Activated T-cell treated with anti-CD3 and anti-CD28 coated beads, Interleukin-2, amount 50 U/mL, for 24 hours (primary cell): ENCODE data around the gene ZNF543.
A peak's percentile ranks its signal among the peaks of the same experiment; 100 is the strongest.
"Not testable (repeated sequence)": the region's sequence is repeated elsewhere in the genome, so short reads cannot be mapped to it uniquely, and the experiment has no call there.

Experiments used
- DNase-seq: peaks from one replicate; pipeline ENCODE4 v3.0.0-alpha.2; 2020
- H3K27ac Mint-ChIP-seq: 2 replicates; pipeline ENCODE4 v1.8.0; 2020; ENCODE audit warnings: mild to moderate bottlenecking, mixed read lengths
- H3K27me3 Mint-ChIP-seq: 2 replicates; pipeline ENCODE4 v1.8.0; 2020; ENCODE audit warnings: mixed read lengths
- H3K36me3 Mint-ChIP-seq: 2 replicates; pipeline ENCODE4 v1.8.0; 2020; ENCODE audit warnings: low read depth, mixed read lengths
- H3K4me1 Mint-ChIP-seq: 2 replicates; pipeline ENCODE4 v1.8.0; 2020; ENCODE audit warnings: low read depth, mixed read lengths
- H3K4me3 Mint-ChIP-seq: 2 replicates; pipeline ENCODE4 v1.8.0; 2020; ENCODE audit warnings: mild to moderate bottlenecking, moderate library complexity, mixed read lengths
- H3K9me3 Mint-ChIP-seq: 2 replicates; pipeline ENCODE4 v1.8.0; 2020; ENCODE audit warnings: mixed read lengths

ZNF543 gene

DNA sequence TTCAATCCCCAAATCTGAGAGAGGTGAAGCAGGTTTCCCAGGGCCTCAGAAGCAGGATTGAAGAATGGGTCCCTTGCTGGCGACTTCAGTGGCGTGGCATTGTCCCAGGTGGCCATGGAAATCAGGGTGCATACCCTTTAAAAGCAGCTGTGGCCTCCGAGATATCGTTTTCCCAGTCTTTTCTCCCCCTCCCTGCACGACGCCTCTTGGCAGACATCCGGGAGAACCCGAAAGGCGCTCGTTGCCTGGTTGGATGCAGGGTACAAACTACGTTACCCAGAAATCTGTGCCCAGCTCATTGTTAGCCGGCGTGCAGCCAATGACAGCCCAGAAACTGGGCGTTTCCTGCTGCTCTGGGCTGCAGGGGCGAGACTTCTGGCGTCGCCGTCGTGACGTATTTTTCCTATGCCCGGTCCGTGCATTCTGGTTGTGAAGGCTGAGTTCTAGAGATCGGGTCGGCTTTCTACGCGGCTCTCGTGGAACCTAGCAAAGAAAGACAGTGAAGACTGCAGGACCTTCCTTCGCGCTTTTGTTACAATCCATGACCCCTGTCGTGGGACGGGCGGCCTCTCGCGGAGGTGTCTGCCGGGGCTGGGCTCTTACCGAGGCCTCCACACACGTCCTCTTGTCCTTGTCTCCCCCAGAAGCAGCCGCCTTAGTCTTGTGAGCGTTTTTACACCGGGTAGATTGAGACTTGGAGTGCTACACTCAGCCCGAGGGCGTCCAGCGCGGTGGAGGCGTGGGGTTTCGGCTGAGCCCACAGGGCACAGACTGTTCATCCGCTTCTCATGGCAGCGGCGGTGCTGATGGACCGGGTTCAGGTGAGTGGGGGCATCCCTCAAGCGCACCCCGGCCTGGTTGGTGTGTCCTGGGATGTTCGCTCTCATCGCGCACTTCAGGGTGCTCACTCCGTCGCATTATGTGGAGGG lies 30.9 kb downstream of the ZNF543 start, which contains the start of gene ZNF304:
Gene ZNF304, plus strand, starts transcription at position 395 of the 929 bp plus-strand sequence. Its CDS starts 394 bp downstream, at position 789.
- peak within 1 kb of the TSS; percentile 90 for H3K27ac Mint-ChIP-seq
- peaks cover 58% of the 10 kb centered on the region for H3K9me3 Mint-ChIP-seq
- H3K4me3 Mint-ChIP-seq = peak within 1 kb of the TSS; percentile 94
- peaks cover 10% of the 10 kb centered on the region for H3K27me3 Mint-ChIP-seq
- peaks cover 32% of the 10 kb centered on the region for H3K4me1 Mint-ChIP-seq
- peaks cover 62% of the 10 kb centered on the region for H3K36me3 Mint-ChIP-seq
- peak; percentile 84 for DNase-seq

DNA sequence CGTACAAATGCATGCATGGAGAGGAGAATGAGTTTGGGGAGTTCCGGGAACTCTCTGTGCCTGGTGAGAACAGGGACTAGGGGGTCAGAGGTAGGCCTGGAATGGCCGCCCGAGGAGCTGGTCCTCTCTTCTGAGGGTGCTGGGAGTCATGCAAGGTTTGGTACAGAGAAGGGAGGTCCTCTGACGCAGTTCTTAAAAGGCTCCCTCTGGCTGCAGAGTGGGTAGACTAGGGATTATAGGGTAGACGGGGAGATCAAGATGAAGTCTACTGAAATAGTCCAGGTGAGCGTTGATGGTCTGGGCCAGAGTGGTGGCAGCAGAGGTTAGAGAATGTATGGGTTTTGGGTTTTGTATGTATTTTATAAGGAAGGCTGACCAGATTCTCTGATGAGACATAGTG lies 31.6 kb downstream of the ZNF543 start:
- Mint-ChIP-seq H3K9me3 (peaks cover 61% of the 10 kb centered on the region), H3K4me3 (peak overlapping the region; percentile 94), H3K27ac (peak overlapping the region; percentile 90), H3K36me3 (peaks cover 69% of the 10 kb centered on the region), H3K27me3 (peaks cover 7% of the 10 kb centered on the region), H3K4me1 (peaks cover 32% of the 10 kb centered on the region)
- DNase-seq = no peak

DNA sequence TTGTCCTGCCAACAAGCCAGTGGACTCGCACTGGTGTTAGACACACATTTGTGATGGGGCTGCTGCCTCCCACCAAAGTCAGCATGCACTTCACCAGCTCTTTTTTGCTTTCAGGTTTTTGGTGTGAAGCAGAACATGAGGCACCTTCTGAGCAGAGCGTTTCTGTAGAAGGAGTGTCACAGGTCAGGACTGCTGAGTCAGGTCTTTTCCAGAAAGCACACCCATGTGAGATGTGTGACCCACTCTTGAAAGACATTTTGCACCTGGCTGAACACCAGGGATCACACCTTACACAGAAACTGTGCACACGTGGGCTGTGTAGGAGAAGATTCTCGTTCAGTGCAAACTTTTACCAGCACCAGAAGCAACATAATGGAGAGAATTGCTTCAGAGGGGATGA lies 35.6 kb downstream of the ZNF543 start:
- Mint-ChIP-seq H3K27ac (no peak overlapping the region), H3K9me3 (peaks cover 81% of the 10 kb centered on the region), H3K36me3 (peaks cover 93% of the 10 kb centered on the region), H3K27me3 (no peaks in the 10 kb centered on the region), H3K4me3 (no peak overlapping the region), H3K4me1 (peaks cover 25% of the 10 kb centered on the region)
- no peak for DNase-seq

DNA sequence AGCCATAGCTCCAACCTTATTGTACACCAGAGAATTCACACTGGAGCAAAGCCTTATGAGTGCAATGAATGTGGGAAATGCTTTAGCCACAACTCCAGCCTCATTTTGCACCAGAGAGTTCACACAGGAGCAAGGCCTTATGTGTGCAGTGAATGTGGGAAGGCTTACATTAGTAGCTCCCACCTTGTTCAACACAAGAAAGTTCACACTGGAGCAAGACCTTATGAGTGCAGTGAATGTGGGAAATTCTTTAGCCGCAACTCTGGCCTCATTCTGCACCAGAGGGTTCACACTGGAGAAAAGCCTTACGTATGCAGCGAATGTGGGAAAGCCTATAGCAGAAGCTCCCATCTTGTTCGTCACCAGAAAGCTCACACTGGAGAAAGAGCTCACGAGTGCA lies 37.1 kb downstream of the ZNF543 start:
- Mint-ChIP-seq H3K9me3 (peaks cover 77% of the 10 kb centered on the region), H3K36me3 (peaks cover 87% of the 10 kb centered on the region), H3K27ac (no peak overlapping the region), H3K4me3 (no peak overlapping the region), H3K4me1 (peaks cover 10% of the 10 kb centered on the region), H3K27me3 (no peaks in the 10 kb centered on the region)
- no peak for DNase-seq

DNA sequence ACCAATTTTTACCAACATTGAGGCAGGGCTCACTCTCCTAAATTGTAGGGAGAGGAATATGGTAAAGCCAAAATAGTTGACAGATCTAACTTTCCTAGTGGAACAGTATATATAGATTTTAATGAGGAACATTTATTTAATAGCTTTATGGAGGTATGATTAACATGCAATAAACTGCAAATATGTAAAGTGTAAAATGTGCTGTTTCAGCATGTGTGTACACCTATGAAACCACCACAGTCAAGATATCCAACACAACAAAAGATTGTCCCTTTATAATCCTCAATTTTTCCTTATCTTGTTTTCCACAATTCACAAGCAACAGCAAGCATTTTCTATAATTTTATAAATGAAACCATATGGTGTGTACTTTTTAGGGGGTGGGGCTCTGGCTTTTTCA lies 39.0 kb downstream of the ZNF543 start:
- Mint-ChIP-seq H3K27ac (no peak overlapping the region), H3K4me3 (no peak overlapping the region), H3K27me3 (no peaks in the 10 kb centered on the region), H3K4me1 (peaks cover 16% of the 10 kb centered on the region), H3K9me3 (peaks cover 75% of the 10 kb centered on the region), H3K36me3 (peaks cover 84% of the 10 kb centered on the region)
- no peak for DNase-seq

DNA sequence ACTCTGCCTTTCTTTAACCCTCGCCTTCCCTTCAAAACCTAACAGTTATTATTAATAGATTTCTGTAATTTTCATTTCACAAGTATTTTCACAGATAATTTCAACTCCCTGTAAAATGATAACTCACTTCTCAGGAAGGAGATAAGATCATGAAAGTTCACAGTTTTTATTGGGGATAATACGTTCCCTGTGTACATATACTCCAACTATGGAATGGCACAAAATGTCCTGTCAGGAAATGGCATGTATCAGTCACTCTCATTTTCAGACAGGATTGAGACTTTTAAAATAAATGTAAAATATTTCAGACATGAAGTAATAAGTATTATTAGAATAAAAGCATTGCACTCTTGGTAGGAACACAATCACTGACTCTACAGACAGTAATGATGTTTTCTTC lies 42.1 kb downstream of the ZNF543 start:
- Mint-ChIP-seq H3K9me3 (peaks cover 48% of the 10 kb centered on the region), H3K4me3 (peak overlapping the region; percentile 86), H3K27ac (peak overlapping the region; percentile 95), H3K27me3 (no peaks in the 10 kb centered on the region), H3K4me1 (peaks cover 16% of the 10 kb centered on the region), H3K36me3 (peaks cover 69% of the 10 kb centered on the region)
- no peak for DNase-seq

DNA sequence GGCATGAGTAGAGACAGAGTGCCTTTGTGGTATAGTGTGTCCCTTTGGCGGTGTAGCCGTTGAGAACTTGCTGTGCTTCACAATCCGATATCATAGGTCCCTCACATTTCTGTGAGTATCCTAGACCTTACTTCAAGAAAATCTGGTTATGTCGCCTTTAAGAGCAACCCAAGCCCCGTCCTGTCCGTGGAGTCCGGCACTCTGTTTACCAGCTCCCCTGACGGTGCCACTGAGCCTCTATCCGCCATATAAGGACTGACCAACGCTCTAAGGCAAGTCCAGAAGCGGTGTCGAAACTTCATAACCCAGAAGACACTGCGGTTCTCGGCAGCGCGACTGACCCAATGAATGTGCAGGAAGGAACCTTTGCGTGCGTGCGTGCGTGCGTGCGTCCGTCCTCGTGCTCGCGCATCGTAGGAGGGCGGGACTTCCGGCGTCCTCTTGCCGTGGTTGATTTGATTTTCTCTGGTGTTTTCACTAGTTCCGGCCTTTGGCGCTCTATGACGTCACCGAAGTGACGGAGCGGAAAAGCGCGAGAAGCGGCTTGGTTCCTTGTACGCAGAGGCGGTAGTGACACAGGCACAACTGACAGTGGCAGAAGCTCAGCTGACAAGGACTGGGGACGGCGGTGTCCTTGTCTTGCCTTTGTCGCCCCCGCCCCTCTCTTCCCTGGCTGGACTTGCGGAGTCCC lies 42.9 kb downstream of the ZNF543 start, which contains the start of the genes TRAPPC2B and ZNF547:
Gene TRAPPC2B, plus strand, starts transcription at position 555 of the 691 bp plus-strand sequence. CDS start 1,283 bp downstream, outside the sequence.
Gene ZNF547, plus strand, starts transcription at position 555 of the 691 bp plus-strand sequence. CDS start 5,005 bp downstream, outside the sequence.
- no peaks in the 10 kb centered on the region for H3K27me3 Mint-ChIP-seq
- H3K9me3 Mint-ChIP-seq = peaks cover 44% of the 10 kb centered on the region
- peaks cover 16% of the 10 kb centered on the region for H3K4me1 Mint-ChIP-seq
- peak within 1 kb of the TSS; percentile 95 for H3K27ac Mint-ChIP-seq
- peaks cover 68% of the 10 kb centered on the region for H3K36me3 Mint-ChIP-seq
- peak within 1 kb of the TSS; percentile 86 for H3K4me3 Mint-ChIP-seq
- peak; percentile 99 for DNase-seq

DNA sequence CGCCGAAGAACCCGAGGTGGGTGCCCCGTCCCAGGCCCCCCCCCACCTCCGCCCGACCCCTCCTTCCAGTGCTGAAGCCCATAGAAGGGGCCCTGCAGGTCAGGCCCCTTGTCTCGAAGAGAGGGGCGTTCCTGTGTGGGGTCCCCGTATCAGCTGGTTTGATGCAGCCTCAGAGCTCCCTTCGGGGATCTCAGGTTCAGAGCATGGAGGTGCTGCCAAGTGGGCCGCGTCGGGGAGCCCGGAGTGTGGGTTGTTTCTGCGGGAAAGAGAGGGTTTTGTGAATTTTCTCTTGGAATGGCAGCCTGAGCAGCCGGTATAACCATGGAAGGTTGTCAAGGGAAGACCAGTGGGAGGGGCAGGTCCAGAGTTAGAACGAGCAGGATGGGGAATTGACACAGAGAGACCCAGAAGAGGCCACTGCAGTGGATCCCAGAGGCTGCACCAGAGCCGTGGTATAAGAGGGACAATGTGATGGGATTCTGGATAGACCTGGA lies 43.5 kb downstream of the ZNF543 start:
- DNase-seq = no peak
- Mint-ChIP-seq H3K4me3 (peak overlapping the region; percentile 86), H3K4me1 (peaks cover 16% of the 10 kb centered on the region), H3K9me3 (peaks cover 44% of the 10 kb centered on the region), H3K27me3 (no peaks in the 10 kb centered on the region), H3K36me3 (peaks cover 67% of the 10 kb centered on the region), H3K27ac (peak overlapping the region; percentile 95)

DNA sequence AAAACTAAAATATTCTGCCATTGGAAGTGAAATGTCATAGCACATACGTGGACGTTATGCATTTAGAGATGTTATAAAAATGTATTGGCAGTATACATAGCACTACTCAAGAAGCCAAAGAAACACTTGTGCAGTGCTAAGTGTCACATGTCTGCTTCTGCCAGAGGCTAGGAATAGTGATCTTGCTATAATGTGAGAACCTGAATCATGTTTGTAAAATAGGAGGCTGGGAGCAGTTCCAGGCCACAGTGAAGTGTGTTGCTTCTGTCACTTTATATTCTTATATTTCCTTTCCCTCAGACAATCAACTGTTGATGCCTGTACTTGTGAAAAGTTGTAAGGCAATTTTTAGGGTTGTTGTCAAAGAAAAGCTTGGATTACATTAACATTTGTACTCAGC lies 46.5 kb downstream of the ZNF543 start:
- Mint-ChIP-seq H3K27ac (no peak overlapping the region), H3K27me3 (no peaks in the 10 kb centered on the region), H3K9me3 (peaks cover 45% of the 10 kb centered on the region), H3K36me3 (peaks cover 74% of the 10 kb centered on the region), H3K4me3 (no peak overlapping the region), H3K4me1 (peaks cover 16% of the 10 kb centered on the region)
- DNase-seq = no peak

DNA sequence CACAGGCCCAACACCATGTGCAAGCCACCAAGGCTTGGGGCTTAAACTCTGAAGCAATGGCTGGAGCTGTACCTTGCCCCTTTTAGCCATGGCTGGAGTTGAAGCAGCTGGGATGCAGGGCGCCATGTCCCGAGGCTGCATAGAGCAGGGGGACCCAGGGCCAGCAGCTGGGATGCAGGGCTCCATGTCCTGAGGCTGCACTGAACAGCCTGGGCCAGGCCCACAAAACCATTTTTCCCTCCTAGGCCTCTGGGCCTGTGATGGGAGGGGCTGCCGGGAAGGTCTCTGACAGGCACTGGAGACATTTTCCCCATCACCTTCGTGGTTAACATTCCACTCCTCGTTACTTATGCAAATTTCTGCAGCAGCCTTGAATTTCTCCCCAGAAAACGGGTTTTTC lies 53.9 kb downstream of the ZNF543 start:
- no peak overlapping the region for H3K27ac Mint-ChIP-seq
- DNase-seq = no peak
- no peaks in the 10 kb centered on the region for H3K4me1 Mint-ChIP-seq
- no peaks in the 10 kb centered on the region for H3K27me3 Mint-ChIP-seq
- peaks cover 72% of the 10 kb centered on the region for H3K9me3 Mint-ChIP-seq
- no peak overlapping the region for H3K4me3 Mint-ChIP-seq
- peaks cover 98% of the 10 kb centered on the region for H3K36me3 Mint-ChIP-seq

DNA sequence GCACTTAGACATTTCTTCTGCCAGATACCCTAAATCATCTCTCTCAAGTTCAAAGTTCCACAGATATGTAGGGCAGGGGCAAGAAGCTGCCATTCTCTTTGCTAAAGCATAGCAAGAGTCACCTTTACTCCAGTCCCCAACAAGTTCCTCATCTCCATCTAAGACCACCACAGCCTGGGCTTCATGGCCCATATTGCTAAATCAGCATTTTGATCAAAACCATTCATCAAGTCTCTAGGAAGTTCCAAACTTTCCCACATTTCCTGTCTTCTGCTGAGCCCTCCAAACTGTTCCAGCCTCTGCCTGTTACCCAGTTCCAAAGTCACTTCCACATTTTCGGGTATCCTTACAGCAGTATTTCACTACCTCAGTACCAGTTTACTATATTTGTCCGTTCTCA lies 54.4 kb downstream of the ZNF543 start:
- DNase-seq, H3K4me1 Mint-ChIP-seq, H3K4me3 Mint-ChIP-seq, H3K27ac Mint-ChIP-seq, H3K27me3 Mint-ChIP-seq: not testable (repeated sequence)
- Mint-ChIP-seq H3K9me3 (peaks cover 72% of the 10 kb centered on the region), H3K36me3 (peaks cover 98% of the 10 kb centered on the region)

DNA sequence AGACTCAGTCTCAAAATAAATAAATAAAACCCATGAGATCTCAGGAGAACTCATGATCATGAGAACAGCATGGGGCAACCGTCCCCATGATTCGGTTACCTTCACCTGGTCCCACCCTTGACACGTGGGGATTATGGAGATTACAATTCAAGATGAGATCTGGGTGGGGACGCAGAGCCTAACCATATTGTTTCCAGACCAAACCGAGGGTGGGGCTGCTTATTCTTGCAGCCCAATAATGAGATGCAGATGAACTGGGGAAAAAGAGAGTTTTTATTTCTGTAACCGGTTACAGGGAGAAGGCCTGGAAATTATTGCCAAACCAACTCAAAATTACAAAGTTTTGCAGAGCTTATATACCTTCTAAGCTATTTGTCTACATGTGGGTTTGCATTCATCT lies 55.9 kb downstream of the ZNF543 start:
- Mint-ChIP-seq H3K27ac (no peak overlapping the region), H3K27me3 (no peaks in the 10 kb centered on the region), H3K4me1 (no peaks in the 10 kb centered on the region), H3K36me3 (peaks cover 95% of the 10 kb centered on the region), H3K4me3 (no peak overlapping the region), H3K9me3 (peaks cover 79% of the 10 kb centered on the region)
- no peak for DNase-seq

DNA sequence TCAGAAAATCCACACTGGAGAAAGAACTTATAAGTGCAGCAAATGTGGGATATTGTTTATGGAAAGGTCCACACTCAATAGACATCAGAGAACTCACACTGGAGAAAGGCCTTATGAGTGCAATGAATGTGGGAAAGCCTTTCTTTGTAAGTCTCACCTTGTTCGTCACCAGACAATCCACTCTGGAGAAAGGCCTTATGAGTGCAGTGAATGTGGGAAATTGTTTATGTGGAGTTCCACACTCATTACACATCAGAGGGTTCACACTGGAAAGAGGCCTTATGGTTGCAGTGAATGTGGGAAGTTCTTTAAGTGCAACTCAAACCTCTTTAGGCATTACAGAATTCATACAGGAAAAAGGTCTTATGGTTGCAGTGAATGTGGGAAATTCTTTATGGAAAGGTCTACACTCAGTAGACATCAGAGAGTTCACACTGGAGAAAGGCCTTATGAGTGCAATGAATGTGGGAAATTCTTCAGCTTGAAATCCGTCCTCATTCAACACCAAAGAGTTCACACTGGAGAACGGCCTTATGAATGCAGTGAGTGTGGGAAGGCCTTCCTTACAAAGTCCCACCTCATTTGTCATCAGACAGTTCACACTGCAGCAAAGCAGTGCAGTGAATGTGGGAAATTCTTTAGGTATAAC lies 57.4 kb downstream of the ZNF543 start:
- H3K9me3 Mint-ChIP-seq = peaks cover 69% of the 10 kb centered on the region
- no peaks in the 10 kb centered on the region for H3K27me3 Mint-ChIP-seq
- H3K36me3 Mint-ChIP-seq = peaks cover 80% of the 10 kb centered on the region
- DNase-seq = no peak
- no peak overlapping the region for H3K4me3 Mint-ChIP-seq
- no peaks in the 10 kb centered on the region for H3K4me1 Mint-ChIP-seq
- H3K27ac Mint-ChIP-seq = no peak overlapping the region
